ENCODE measurements around the gene KLHL41. TPM values are rescaled to one million over a fixed set of nuclear protein-coding genes. Genes with fewer than 3 reads are reported as not detected.
"Not testable (repeated sequence)": the region's sequence is repeated elsewhere in the genome, so short reads cannot be mapped to it uniquely, and the experiment has no call there.

KLHL41 gene
- total RNA-seq, 3 donors from 2014 or later (not counting 1 experiment from before 2014, with no cell fraction given), result not detected

GRCh38 chr2:169540146-169540545, 30.6 kb downstream of the KLHL41 start:
- Mint-ChIP-seq H3K27me3 (ENCODE audit: low read depth in 2 of 2) (no peaks in the 10 kb centered on the region), H3K4me1 (no peaks in the 10 kb centered on the region), H3K27ac (no peak overlapping the region), H3K9me3 (no peaks in the 10 kb centered on the region), H3K4me3 (no peak overlapping the region), H3K36me3 (no peaks in the 10 kb centered on the region)
- no CpG with 5 or more reads among the region's 2 CpGs for WGBS (ENCODE audit: insufficient coverage)
- H3K4me3 ChIP-seq (ENCODE audit: low read length), result no peak overlapping the region
- H3K4me1 ChIP-seq (ENCODE audit: control insufficient read depth, insufficient read depth, low read length), result no peaks in the 10 kb centered on the region
- H3K27ac ChIP-seq (ENCODE audit: low read length), result no peak overlapping the region
- no peak for TF ChIP-seq CTCF (IDR thresholded peaks at IDR 0.05)
- no peaks in the 10 kb centered on the region for H3K27me3 ChIP-seq (ENCODE audit: control insufficient read depth, insufficient read depth, low read length)
- no peaks in the 10 kb centered on the region for H3K9me3 ChIP-seq (ENCODE audit: control insufficient read depth, insufficient read depth, low read length)
- ATAC-seq, result no peak
- no peak for DNase-seq
- intact Hi-C loops (cut with micrococcal nuclease), result no loop called here
- peaks cover 7% of the 10 kb centered on the region for H3K36me3 ChIP-seq (ENCODE audit: control insufficient read depth, insufficient read depth, low read length)

GRCh38 chr2:169542433-169542832, 32.9 kb downstream of the KLHL41 start:
- no peak overlapping the region for H3K27ac Mint-ChIP-seq
- Histone ChIP-seq H3K36me3 (ENCODE audit: control insufficient read depth, insufficient read depth, low read length) (peaks cover 12% of the 10 kb centered on the region), H3K4me3 (ENCODE audit: low read length) (no peak overlapping the region), H3K9me3 (ENCODE audit: control insufficient read depth, insufficient read depth, low read length) (no peaks in the 10 kb centered on the region), H3K27ac (ENCODE audit: low read length) (no peak overlapping the region), H3K4me1 (ENCODE audit: control insufficient read depth, insufficient read depth, low read length) (no peaks in the 10 kb centered on the region), H3K27me3 (ENCODE audit: control insufficient read depth, insufficient read depth, low read length) (no peaks in the 10 kb centered on the region)
- H3K4me3 Mint-ChIP-seq, result no peak overlapping the region
- no peaks in the 10 kb centered on the region for H3K27me3 Mint-ChIP-seq (ENCODE audit: low read depth in 2 of 2)
- no peaks in the 10 kb centered on the region for H3K9me3 Mint-ChIP-seq
- intact Hi-C loops (cut with micrococcal nuclease), result no loop called here
- ATAC-seq (no peak), DNase-seq (no peak)
- H3K36me3 Mint-ChIP-seq, result no peaks in the 10 kb centered on the region
- no peak for TF ChIP-seq CTCF (IDR thresholded peaks at IDR 0.05)
- WGBS (ENCODE audit: insufficient coverage), result 100% methylated on average over 3 of the region's 3 CpGs
- no peaks in the 10 kb centered on the region for H3K4me1 Mint-ChIP-seq

- Mint-ChIP-seq H3K27me3 (ENCODE audit: low read depth in 2 of 2) (no peaks in the 10 kb centered on the region), H3K4me3 (no peak overlapping the region), H3K9me3 (no peaks in the 10 kb centered on the region), H3K27ac (no peak overlapping the region), H3K4me1 (no peaks in the 10 kb centered on the region), H3K36me3 (no peaks in the 10 kb centered on the region)
- TF ChIP-seq CTCF (IDR thresholded peaks at IDR 0.05), result no peak
- Histone ChIP-seq H3K27me3 (ENCODE audit: control insufficient read depth, insufficient read depth, low read length) (no peaks in the 10 kb centered on the region), H3K27ac (ENCODE audit: low read length) (no peak overlapping the region), H3K4me1 (ENCODE audit: control insufficient read depth, insufficient read depth, low read length) (no peaks in the 10 kb centered on the region), H3K9me3 (ENCODE audit: control insufficient read depth, insufficient read depth, low read length) (no peaks in the 10 kb centered on the region), H3K4me3 (ENCODE audit: low read length) (no peak overlapping the region), H3K36me3 (ENCODE audit: control insufficient read depth, insufficient read depth, low read length) (peaks cover 11% of the 10 kb centered on the region)
- no peak for ATAC-seq
- intact Hi-C loops (cut with micrococcal nuclease), result no loop called here
- 77% methylated on average over 2 of the region's 2 CpGs for WGBS (ENCODE audit: insufficient coverage)
- DNase-seq, result no peak
Measured at GRCh38 chr2:169546756-169547155, 37.3 kb downstream of the KLHL41 start.

- no peaks in the 10 kb centered on the region for H3K27me3 Mint-ChIP-seq (ENCODE audit: low read depth in 2 of 2)
- no peaks in the 10 kb centered on the region for H3K4me1 Mint-ChIP-seq
- Histone ChIP-seq H3K9me3 (ENCODE audit: control insufficient read depth, insufficient read depth, low read length) (no peaks in the 10 kb centered on the region), H3K36me3 (ENCODE audit: control insufficient read depth, insufficient read depth, low read length) (no peaks in the 10 kb centered on the region), H3K4me1 (ENCODE audit: control insufficient read depth, insufficient read depth, low read length) (no peaks in the 10 kb centered on the region), H3K27ac (ENCODE audit: low read length) (no peak overlapping the region), H3K4me3 (ENCODE audit: low read length) (no peak overlapping the region), H3K27me3 (ENCODE audit: control insufficient read depth, insufficient read depth, low read length) (no peaks in the 10 kb centered on the region)
- intact Hi-C loops (cut with micrococcal nuclease), result loop anchor here (5.0 kb wide), 1 partner anchor 589 kb away; no protein-coding TSS in a partner anchor
- no peak for TF ChIP-seq CTCF (IDR thresholded peaks at IDR 0.05)
- H3K9me3 Mint-ChIP-seq, result no peaks in the 10 kb centered on the region
- H3K4me3 Mint-ChIP-seq, result peak overlapping the region; percentile 64
- H3K36me3 Mint-ChIP-seq, result no peaks in the 10 kb centered on the region
- H3K27ac Mint-ChIP-seq, result peak overlapping the region; percentile 21 to 48
- ATAC-seq (peak in 1 of 3 donors; percentile 37), DNase-seq (no peak)
- no CpG with 5 or more reads among the region's 1 CpG for WGBS (ENCODE audit: insufficient coverage)
Measured at GRCh38 chr2:169561364-169561763, 51.9 kb downstream of the KLHL41 start.

GRCh38 chr2:169562084-169562483, 52.6 kb downstream of the KLHL41 start:
- H3K36me3 ChIP-seq (ENCODE audit: control insufficient read depth, insufficient read depth, low read length); H3K27ac ChIP-seq (ENCODE audit: low read length); H3K27ac Mint-ChIP-seq; DNase-seq; H3K4me3 ChIP-seq (ENCODE audit: low read length); H3K4me3 Mint-ChIP-seq; H3K27me3 ChIP-seq (ENCODE audit: control insufficient read depth, insufficient read depth, low read length); H3K27me3 Mint-ChIP-seq (ENCODE audit: low read depth in 2 of 2); H3K9me3 Mint-ChIP-seq; H3K4me1 Mint-ChIP-seq; H3K36me3 Mint-ChIP-seq; H3K9me3 ChIP-seq (ENCODE audit: control insufficient read depth, insufficient read depth, low read length); H3K4me1 ChIP-seq (ENCODE audit: control insufficient read depth, insufficient read depth, low read length): not testable (repeated sequence)
- peak in 1 of 3 donors; percentile 23 for ATAC-seq
- WGBS (ENCODE audit: insufficient coverage), result 90% methylated on average over 2 of the region's 5 CpGs
- intact Hi-C loops (cut with micrococcal nuclease), result loop anchor here (5.0 kb wide), 1 partner anchor 590 kb away; no protein-coding TSS in a partner anchor
